Measurements from ENCODE around the gene SDSL. TPM values are rescaled to one million over a fixed set of nuclear protein-coding genes. Genes with fewer than 3 reads are reported as not detected.

The SDSL gene
- total RNA-seq, 1 donor from 2014 or later = 10.7 TPM

DNA sequence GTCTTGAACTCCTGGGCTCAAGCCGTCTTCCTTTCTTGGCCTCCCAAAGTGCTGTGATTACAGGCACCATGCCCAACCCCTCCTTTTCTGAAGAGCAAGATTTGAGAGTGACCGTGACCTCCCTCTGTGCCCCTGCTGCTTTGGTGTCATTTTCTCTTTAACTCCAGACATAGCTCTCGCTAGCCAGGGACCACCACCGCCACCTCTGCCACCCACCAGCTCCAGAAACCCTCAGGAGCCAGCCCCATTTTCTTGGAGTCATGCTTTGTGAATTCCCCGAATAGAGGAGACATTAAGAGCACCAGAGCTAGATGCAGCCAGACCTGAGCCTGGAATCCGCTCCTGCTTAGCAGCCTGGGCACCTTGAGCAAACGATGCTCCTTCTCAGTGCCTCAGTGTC lies 18.2 kb downstream of the SDSL start:
- no peak overlapping the region for H3K4me3 ChIP-seq
- H3K9me3 ChIP-seq = no peaks in the 10 kb centered on the region
- DNase-seq = no peak
- no peak for ATAC-seq
- peaks cover 9% of the 10 kb centered on the region for H3K27me3 ChIP-seq
- intact Hi-C loops (cut with DNase I) = no loop called here
- no peaks in the 10 kb centered on the region for H3K4me1 ChIP-seq
- TF ChIP-seq, protein P1, sequence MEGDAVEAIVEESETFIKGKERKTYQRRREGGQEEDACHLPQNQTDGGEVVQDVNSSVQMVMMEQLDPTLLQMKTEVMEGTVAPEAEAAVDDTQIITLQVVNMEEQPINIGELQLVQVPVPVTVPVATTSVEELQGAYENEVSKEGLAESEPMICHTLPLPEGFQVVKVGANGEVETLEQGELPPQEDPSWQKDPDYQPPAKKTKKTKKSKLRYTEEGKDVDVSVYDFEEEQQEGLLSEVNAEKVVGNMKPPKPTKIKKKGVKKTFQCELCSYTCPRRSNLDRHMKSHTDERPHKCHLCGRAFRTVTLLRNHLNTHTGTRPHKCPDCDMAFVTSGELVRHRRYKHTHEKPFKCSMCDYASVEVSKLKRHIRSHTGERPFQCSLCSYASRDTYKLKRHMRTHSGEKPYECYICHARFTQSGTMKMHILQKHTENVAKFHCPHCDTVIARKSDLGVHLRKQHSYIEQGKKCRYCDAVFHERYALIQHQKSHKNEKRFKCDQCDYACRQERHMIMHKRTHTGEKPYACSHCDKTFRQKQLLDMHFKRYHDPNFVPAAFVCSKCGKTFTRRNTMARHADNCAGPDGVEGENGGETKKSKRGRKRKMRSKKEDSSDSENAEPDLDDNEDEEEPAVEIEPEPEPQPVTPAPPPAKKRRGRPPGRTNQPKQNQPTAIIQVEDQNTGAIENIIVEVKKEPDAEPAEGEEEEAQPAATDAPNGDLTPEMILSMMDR (IDR thresholded peaks at IDR 0.05) = no peak
- H3K36me3 ChIP-seq = no peaks in the 10 kb centered on the region
- H3K27ac ChIP-seq = no peak overlapping the region

DNA sequence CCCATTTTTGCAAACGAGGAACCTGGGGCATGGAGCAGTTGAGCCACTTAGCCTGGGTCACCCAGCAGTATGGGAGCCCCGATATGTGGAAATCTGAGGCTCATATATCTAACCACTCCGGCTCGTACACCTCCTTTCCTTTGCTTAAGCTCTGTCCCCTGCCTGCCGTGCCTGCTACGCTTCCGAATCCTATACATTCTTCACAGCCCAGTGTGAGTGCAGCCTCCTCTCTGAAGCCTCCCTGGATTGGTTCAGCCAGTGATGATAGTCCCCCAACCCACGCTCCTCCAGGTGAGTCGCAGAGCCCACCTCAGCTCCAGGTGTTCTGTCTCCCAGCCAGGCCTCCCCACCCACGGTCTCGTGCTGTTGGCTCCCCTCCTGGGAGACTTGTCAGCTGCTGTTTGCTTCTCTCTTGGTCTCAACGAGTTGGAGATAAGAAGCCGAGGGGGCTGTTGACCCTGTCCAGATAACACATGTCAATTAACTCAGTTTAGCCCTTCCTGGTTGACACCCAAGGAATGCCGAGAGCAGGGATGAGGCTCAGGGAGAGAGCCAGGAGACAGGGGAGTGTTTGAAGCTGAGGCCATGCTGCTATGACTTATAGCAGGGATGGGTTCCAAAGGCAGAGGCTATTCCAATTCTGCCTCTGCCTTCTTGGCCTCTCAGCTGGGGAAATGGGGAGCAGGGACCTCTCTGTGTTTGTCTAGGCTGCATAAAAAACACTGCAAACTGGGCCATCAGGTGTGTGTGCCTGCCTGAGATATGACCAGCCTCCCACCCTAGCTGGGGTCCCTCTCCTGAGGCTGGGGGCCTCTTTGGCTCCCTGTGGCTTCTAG lies 19.0 kb downstream of the SDSL start:
- no peak overlapping the region for H3K27ac ChIP-seq
- no peaks in the 10 kb centered on the region for H3K36me3 ChIP-seq
- no peaks in the 10 kb centered on the region for H3K4me1 ChIP-seq
- H3K27me3 ChIP-seq = peaks cover 9% of the 10 kb centered on the region
- no peaks in the 10 kb centered on the region for H3K9me3 ChIP-seq
- intact Hi-C loops (cut with DNase I) = no loop called here
- TF ChIP-seq, protein P1 (IDR thresholded peaks at IDR 0.05) = no peak
- no peak for ATAC-seq
- no peak for DNase-seq
- H3K4me3 ChIP-seq = no peak overlapping the region

DNA sequence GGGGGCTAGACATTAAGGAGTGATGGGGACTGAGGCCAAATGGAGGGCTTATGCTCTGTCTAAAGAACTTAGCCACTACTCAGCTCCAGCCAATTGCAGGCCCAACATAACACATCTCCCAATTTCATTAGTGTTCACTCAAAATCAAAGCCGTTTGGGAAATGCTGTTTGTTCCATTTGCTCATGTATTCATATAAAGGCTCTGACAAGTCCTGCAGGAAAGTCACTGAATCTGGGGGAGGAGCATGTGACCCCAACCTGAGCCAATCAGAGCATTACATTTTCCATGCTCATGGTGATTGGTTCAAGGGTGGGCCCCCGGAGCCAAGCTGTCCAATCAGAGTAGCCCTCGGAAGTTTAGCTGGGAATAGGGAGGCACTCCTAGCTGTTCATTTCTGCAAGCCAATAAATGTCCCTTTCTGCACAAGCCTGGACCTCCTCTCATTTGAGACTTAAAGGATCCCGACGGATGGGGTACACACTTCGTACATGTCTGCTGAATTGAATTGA lies 20.9 kb downstream of the SDSL start:
- H3K4me1 ChIP-seq = no peaks in the 10 kb centered on the region
- intact Hi-C loops (cut with DNase I) = no loop called here
- H3K4me3 ChIP-seq = no peak overlapping the region
- no peak overlapping the region for H3K27ac ChIP-seq
- no peaks in the 10 kb centered on the region for H3K9me3 ChIP-seq
- H3K27me3 ChIP-seq = peaks cover 9% of the 10 kb centered on the region
- ATAC-seq (no peak), DNase-seq (no peak)
- no peaks in the 10 kb centered on the region for H3K36me3 ChIP-seq
- TF ChIP-seq, protein P1 (IDR thresholded peaks at IDR 0.05) = no peak

DNA sequence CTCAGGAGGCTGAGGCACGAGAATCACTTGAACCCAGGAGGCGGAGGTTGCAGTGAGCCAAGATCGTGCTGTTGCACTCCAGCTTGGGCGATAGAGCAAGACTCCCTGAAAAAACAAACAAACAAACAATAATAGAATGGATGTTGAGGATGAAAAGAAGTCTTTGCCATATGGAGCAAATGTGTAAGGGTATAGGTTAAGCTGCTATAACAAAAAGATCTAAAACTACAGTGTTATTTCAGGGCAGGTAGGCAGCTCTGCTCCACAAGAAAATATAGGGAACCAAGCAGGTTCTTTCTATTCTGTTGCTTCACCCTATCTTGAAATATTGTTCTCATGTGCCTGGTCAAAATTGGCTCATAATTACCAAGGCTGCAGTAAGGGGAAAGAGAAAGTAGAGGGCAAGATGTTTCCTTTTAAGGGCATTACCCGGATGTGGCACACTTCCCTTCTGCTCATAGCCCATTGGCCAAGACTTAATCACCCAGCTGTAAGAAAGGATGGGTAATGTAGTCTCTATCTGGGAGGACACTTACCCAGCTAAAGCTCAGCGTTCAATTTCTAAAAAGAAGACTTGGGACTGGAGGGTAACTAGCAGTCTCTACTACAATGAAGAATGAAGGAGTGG lies 23.5 kb downstream of the SDSL start:
- Histone ChIP-seq H3K4me1 (no peaks in the 10 kb centered on the region), H3K9me3 (no peaks in the 10 kb centered on the region), H3K27me3 (peaks cover 9% of the 10 kb centered on the region), H3K4me3 (no peak overlapping the region), H3K36me3 (no peaks in the 10 kb centered on the region), H3K27ac (no peak overlapping the region)
- TF ChIP-seq, protein P1 (IDR thresholded peaks at IDR 0.05) = no peak
- ATAC-seq (peak; percentile 88), DNase-seq (no peak)
- intact Hi-C loops (cut with DNase I) = no loop called here

DNA sequence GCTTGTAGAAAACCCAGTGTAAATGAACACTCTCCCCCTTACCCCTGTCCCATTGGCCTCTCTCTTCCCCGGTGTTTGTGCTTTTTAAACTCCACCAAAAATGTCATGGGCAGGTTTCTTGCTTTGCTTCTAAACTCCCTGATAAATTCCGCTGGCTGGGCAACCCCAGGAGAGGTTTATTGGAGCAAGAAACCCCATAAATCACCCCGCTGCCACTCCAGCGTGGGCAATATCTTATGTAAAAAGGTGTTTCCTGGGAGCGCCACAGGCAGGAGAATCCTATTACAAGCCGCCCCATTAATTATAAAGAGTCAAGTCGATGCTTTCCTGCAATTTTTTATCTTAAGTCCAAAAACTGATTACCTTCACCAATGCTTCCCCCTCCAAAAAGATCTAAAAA lies 26.7 kb downstream of the SDSL start:
- no peaks in the 10 kb centered on the region for H3K36me3 ChIP-seq
- H3K9me3 ChIP-seq = no peaks in the 10 kb centered on the region
- H3K27ac ChIP-seq = no peak overlapping the region
- H3K27me3 ChIP-seq = peaks cover 7% of the 10 kb centered on the region
- no peak overlapping the region for H3K4me3 ChIP-seq
- no peaks in the 10 kb centered on the region for H3K4me1 ChIP-seq
- TF ChIP-seq, protein P1 (IDR thresholded peaks at IDR 0.05) = no peak
- DNase-seq = no peak
- no peak for ATAC-seq
- intact Hi-C loops (cut with DNase I) = no loop called here

Measured in upper lobe of right lung (tissue), 1 donor.